Left cardiac atrium (tissue), 4 donors: Measurements from ENCODE around the gene SNAI1. TPM values are rescaled to one million over a fixed set of nuclear protein-coding genes. Genes with fewer than 3 reads are reported as not detected.
A peak's percentile ranks its signal among the peaks of the same experiment; 100 is the strongest.
"Not testable (repeated sequence)": the region's sequence is repeated elsewhere in the genome, so short reads cannot be mapped to it uniquely, and the experiment has no call there.

Experiments
- ATAC-seq, 2 donors: fragments of 200-7000 bp; cut with Tn5 transposase; one replicate each; pipeline ENCODE4 v1.9.1; 2020; ENCODE audit warnings: mild to moderate bottlenecking in 2 of 2, moderate library complexity in 2 of 2
- DNase-seq: peaks from one replicate; pipeline ENCODE4 v3.0.0-alpha.2; 2020
- intact Hi-C, 2 donors: fragments of 100-400 bp; cut with DNase I; formaldehyde crosslinking; loops; one replicate each; pipeline versions ENCODE4 v1.14.1 to v1.15.1; 2022 to 2023
- long read RNA-seq: library from polyadenylated mRNA; unstranded; transcript quantifications from one replicate; pipeline ENCODE4 v2.0.0, GENCODE V29; 2021
- total RNA-seq, 2 donors: library from RNA; stranded (reverse); fragmentation: NEBNext Ultra II Directional; extraction: Animal tissue kit (Norgen Biotek cat#: 25700); gene quantifications; one replicate each; pipeline ENCODE4 v1.2.1, GENCODE V29; 2021
- donor health status: DM: no; HTN: yes; CAD: no.
- donor health status: DM: no; HTN: yes; CAD: no; lungs with severe emphysema.
- donor health status: DM: yes; HTN: yes; CAD: no.
- donor health status: Dilated cardiomyopathy.

SNAI1 gene
- total RNA-seq, result 1 to 10 TPM; 2.7 to 8.5 TPM
- long read RNA-seq, partial matches to known transcripts, result 1 of 1 reads
- long read RNA-seq, other reads (novel, unspliced or antisense), result 0 of 1 reads

- intact Hi-C loops, result loop anchor here in 1 of 2 donors (10.0 kb wide), 1 partner anchor 192 kb away; no protein-coding TSS in a partner anchor
- ATAC-seq, result peak; percentile 89 to 91
- DNase-seq, result peak; percentile 85
These were observed at the start of gene SNAI1 for GRCh38 chr20:49982346-49983122. Gene SNAI1, plus strand, starts transcription at chr20:49982980. Its CDS starts 80 bp downstream, at chr20:49983060.

DNA sequence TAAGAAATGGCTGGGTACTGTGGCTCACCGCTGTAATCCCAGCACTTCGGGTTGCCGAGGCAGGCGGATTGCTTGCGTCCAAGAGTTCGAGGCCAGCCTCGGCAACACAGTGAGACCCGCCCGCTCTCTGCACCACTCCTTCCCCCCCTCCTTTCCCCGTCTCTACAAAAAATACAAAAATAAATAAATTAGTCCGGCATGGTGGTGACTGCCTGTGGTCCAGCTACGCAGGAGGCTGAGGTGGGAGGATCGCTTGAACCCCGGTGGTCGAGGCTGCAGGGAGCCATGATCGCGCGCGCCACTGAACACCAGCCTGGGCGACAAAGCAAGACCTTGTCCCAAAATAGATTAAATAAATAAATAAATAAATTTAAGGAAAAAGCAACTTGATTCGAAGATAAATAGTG is 47.0 kb upstream of the SNAI1 start:
- no peak for DNase-seq
- peak; percentile 5 to 10 for ATAC-seq
- intact Hi-C loops, result no loop called here

DNA sequence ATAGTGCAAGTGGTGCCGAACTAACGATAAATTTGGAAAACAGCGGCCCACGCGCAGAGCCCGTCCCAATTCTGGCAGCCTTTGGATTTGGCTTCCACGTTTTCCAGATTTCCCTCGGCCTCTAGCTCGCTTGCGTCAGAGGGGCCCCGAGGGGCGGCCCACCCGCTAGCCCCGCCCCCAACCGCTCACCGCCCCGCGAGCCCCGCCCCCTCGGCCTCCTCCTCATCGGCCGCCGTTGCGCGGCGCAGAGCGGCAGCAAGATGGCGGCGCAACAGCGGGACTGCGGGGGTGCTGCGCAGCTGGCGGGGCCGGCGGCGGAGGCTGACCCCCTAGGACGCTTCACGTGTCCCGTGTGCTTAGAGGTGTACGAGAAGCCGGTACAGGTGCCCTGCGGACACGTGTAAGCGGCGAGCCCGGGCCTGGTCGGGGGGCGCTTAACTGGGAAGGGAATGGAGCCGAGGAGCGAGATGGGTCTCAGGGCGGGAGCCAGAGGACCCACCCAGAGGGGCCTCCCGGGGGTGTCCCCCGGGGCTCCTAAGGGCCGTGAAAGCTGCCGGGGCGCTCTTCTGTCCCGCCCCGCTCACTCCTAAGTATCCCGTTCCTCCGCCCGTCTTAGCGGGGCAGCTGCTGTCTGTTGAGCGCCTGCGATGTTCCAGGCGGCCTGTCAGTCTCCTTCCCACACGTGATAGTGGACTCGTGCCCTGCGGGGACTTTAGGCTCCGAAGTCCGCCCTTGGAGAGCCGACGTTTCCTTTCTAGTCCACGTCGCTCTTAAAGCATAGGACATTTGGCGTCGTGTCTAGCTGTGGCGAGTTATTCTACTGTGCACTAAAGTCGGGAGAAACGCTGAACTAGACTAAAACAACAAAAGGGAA is 46.4 kb upstream of the SNAI1 start, which contains the start of gene RNF114:
TSS of gene RNF114 (plus strand) at position 245 of the 874 bp plus-strand sequence. CDS start at position 261, 16 bp downstream.
- intact Hi-C loops, result no loop called here

DNA sequence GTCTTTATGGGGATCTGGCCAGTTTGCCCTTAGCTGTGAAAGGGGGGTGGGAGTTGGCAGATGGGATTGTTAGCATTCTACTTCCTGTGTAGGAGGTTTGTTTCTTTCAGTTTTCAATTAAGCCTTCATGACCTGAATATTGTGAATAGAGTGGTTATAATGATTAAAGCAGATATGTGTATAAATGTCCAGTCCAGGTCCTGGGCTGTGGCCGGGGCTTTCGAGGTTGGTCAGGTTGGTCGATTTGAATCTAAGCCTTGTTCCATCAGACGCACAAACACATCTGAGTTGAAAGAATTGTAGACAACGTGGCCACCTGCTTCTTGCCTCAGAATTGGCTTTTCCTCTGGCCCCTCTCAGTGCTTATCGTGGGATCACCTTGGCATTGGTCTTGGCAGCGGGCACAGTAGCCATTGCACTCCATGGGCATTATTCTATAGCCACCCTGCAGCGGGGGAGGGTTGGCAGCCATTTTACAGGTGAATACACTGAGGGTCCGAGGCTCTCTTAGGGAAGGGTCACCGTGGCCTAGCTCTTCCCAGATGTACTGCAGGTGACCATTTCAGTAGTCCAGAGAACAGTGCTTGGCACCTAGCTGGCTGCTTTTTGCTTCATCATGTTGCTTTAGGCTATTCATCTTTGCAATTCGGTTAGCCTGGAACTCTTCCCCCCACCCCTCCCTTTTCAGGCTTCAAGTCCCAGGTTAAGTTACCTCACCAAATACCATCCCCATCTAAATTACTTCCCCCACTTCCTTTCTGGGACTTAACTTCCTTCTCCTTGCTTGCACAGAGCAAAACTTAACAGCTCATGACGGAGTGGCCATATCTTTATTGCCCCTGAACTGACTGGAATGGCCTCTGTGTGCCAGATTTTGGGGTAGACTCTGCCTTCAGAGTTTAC is 45.5 kb upstream of the SNAI1 start:
- intact Hi-C loops, result no loop called here
- ATAC-seq, result no peak
- DNase-seq, result no peak

More for the DNA sequence above, 46.4 kb upstream of the SNAI1 start, which contains the start of gene RNF114:
- peak; percentile 93 for DNase-seq
- ATAC-seq, result peak; percentile 95 to 97

- DNase-seq (peak; percentile 76), ATAC-seq (peak in 1 of 2 donors; percentile 3)
- intact Hi-C loops, result no loop called here
These were observed 44.3 kb upstream of the SNAI1 start for GRCh38 chr20:49938173-49939163.

GRCh38 chr20:49941456-49941855 is 41.3 kb upstream of the SNAI1 start:
- DNase-seq (no peak), ATAC-seq (no peak)
- intact Hi-C loops, result no loop called here

DNA sequence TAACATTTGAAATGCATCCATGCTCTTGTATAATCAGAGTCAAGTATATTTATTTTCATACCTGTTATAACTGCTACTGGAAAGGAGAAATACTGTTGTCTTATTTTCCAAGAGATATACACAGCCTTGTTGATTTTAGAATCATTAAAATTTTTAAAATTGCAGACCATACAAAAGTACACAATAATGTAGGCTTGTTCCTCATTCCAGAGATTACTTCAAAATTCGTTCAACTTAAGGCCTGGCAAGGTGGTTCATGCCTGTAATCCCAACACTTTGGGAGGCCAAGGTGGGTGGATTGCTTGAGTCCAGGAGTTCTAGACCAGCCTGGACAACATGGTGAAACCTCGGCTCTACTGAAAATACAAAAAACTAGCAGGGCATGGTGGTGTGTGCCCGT is 40.5 kb upstream of the SNAI1 start:
- ATAC-seq, result no peak
- no peak for DNase-seq
- intact Hi-C loops, result no loop called here

GRCh38 chr20:49942942-49943341 is 39.8 kb upstream of the SNAI1 start:
- intact Hi-C loops, result no loop called here
- ATAC-seq (no peak), DNase-seq (no peak)

DNA sequence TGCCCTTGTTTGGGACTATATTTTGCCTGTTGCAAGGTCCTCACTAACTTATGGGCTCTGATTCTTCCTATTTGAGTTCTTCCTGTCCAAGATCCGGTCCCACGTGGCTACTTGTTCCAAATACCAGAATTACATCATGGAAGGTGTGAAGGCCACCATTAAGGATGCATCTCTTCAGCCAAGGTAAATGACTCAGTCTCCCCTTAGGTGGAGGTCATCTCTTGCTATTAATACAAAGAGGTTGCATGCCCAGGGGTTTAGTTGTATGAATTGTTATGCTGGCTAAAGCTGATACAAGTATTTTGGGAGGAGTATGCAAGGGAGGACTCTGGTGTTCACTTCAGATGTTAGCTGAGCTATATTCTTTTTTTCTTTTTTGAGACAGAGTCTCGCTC is 37.5 kb upstream of the SNAI1 start:
- intact Hi-C loops, result no loop called here
- no peak for ATAC-seq
- no peak for DNase-seq

- no peak for ATAC-seq
- intact Hi-C loops, result no loop called here
- DNase-seq, result no peak
These were observed 36.9 kb upstream of the SNAI1 start for GRCh38 chr20:49945701-49946477.

DNA sequence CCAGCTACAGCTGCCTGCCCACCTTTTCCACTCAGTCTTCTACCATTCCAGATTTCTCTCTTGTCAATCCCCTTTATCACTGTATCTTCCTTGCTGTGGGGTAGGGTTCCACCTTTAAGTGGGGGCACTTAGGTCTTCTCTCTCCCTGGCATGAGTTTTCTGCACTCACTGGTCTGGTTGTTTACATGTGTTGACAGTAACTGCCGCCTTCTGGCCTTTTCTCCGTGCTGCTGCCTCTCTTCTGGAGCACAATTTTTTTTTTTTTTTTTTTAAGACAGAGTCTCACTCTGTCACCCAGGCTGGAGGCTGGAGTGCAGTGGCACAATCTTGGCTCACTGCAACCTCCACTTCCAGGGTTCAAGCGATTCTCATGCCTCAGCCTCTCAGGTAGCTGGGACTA is 34.6 kb upstream of the SNAI1 start:
- ATAC-seq, result no peak
- DNase-seq, result no peak
- intact Hi-C loops, result no loop called here

DNA sequence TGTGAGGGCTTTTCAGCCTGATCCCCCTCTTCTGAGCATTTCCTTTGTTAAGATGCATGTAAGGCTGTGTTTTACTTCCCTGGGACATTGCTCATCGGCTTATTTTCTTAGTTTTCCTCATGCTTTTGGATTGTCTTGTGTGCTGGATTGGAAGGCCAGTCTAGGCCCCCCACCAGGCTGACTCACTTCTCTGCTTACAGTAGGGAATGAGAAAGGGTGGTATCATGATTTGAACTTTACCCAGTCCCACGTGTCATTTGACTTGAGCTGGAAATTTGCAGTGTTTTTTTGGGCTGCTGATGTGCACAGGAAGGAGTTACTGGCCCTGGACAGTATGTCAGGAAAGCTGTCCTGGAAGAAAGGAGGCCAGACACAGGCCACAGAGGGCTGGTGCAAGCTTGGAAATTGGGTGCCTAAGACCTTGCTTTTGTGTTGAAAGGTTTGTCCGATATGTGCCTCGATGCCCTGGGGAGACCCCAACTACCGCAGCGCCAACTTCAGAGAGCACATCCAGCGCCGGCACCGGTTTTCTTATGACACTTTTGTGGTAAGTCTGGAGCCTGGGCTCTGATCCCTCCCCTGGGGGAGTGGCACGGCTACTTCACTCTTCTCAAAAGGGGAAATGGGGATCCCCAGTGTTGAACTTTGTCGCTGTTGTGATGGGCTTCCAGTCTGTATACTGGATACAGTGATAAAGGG is 33.8 kb upstream of the SNAI1 start:
- intact Hi-C loops, result no loop called here
- no peak for ATAC-seq

DNA sequence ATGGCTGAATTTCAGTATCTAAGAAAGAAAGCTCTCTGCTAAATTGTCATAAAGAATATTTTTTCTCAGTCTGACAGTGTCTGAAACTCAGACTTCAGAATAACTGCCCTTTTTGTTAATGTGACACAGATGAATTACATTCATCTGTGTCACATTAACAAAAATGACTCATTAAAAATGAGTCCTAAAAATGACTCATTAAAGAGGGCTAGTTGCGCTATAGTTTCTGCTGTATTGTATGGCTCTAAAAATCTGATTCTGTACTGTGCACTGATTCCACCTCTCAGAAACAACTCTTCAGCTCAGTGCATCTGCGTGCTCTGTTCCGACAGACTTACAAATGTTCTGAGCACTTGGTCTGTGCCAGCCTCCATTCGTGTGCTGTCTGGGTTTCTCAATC is 31.6 kb upstream of the SNAI1 start:
- ATAC-seq, result no peak
- intact Hi-C loops, result no loop called here
- DNase-seq, result no peak

More for the DNA sequence above, 33.8 kb upstream of the SNAI1 start:
- DNase-seq, result no peak

DNA sequence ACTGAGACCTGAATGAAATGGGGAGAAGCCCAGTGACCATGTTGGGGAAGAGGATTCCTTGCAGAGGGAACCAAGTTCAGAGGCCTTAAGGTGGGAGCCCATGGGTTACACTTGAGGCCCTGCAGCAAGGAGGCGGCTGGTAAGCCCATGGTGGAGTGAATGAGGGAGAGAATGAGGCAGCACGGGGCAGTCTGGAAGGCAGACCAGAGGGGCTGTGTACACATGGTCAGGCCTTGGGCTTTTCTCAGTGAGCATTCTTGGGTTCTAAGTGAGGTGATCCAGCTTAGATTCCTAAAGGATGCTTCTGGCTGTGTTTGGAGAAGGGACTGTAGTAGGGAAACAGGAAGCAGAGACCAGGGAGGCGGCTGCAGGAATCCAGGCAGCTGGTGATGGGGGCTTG is 27.6 kb upstream of the SNAI1 start:
- intact Hi-C loops, result no loop called here
- ATAC-seq, result no peak
- DNase-seq, result no peak

GRCh38 chr20:49955830-49956396 is 26.9 kb upstream of the SNAI1 start:
- DNase-seq, ATAC-seq, intact Hi-C loops: not testable (repeated sequence)

DNA sequence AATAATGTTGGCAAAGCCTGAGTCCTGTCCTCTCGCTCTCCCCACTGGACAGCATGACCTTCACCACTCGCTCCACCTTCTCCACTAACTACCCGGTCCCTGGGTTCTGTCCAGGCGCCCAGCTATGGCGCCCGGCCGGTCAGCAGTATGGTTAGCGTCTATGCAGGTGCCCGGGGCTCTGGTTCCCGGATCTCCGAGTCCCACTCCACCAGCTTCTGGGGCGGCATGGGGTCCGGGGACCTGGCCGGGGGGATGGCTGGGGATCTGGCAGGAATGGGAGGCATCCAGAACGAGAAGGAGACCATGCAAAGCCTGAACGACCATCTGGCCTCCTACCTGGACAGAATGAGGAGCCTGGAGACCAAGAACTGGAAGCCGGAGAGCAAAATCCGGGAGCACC is 26.1 kb upstream of the SNAI1 start:
- intact Hi-C loops, result no loop called here
- no peak for ATAC-seq
- DNase-seq, result no peak
